ENCODE data around the gene DCLK3.

DNA sequence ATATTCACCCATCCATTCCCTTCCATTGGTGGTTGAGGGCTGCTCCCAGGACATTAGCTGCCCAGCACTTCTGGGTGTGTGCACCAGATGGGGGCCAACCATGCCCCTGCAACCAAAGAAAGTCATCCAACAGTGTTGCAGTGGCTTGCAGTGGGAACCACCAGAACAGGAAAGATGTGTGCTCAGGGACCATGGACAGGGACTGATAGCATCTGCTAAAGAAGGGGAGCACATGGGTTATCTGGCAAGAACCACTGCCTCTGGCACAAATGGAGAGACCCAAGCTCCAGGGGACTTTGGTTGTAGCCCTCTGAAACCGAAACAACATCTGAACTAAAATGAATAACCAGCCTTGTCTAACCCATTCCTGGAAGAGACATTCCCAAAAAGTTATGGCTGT lies 8.1 kb downstream of the DCLK3 start:
- TF ChIP-seq, protein P1, sequence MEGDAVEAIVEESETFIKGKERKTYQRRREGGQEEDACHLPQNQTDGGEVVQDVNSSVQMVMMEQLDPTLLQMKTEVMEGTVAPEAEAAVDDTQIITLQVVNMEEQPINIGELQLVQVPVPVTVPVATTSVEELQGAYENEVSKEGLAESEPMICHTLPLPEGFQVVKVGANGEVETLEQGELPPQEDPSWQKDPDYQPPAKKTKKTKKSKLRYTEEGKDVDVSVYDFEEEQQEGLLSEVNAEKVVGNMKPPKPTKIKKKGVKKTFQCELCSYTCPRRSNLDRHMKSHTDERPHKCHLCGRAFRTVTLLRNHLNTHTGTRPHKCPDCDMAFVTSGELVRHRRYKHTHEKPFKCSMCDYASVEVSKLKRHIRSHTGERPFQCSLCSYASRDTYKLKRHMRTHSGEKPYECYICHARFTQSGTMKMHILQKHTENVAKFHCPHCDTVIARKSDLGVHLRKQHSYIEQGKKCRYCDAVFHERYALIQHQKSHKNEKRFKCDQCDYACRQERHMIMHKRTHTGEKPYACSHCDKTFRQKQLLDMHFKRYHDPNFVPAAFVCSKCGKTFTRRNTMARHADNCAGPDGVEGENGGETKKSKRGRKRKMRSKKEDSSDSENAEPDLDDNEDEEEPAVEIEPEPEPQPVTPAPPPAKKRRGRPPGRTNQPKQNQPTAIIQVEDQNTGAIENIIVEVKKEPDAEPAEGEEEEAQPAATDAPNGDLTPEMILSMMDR (IDR thresholded peaks at IDR 0.05; ENCODE audit: low read length) = no peak
- no peak for TF ChIP-seq EZH2 (optimal IDR thresholded peaks at IDR 0.05; ENCODE audit: low read depth, low read length)

All from MM.1S (cell line).